ENCODE data around the gene PRRT1. TPM values are rescaled to one million over a fixed set of nuclear protein-coding genes. Genes with fewer than 3 reads are reported as not detected.
A peak's percentile ranks its signal among the peaks of the same experiment; 100 is the strongest.

The PRRT1 gene
- total RNA-seq (ENCODE audit: low replicate concordance) = 0.41 and 0.54 TPM in 2 replicates

DNA sequence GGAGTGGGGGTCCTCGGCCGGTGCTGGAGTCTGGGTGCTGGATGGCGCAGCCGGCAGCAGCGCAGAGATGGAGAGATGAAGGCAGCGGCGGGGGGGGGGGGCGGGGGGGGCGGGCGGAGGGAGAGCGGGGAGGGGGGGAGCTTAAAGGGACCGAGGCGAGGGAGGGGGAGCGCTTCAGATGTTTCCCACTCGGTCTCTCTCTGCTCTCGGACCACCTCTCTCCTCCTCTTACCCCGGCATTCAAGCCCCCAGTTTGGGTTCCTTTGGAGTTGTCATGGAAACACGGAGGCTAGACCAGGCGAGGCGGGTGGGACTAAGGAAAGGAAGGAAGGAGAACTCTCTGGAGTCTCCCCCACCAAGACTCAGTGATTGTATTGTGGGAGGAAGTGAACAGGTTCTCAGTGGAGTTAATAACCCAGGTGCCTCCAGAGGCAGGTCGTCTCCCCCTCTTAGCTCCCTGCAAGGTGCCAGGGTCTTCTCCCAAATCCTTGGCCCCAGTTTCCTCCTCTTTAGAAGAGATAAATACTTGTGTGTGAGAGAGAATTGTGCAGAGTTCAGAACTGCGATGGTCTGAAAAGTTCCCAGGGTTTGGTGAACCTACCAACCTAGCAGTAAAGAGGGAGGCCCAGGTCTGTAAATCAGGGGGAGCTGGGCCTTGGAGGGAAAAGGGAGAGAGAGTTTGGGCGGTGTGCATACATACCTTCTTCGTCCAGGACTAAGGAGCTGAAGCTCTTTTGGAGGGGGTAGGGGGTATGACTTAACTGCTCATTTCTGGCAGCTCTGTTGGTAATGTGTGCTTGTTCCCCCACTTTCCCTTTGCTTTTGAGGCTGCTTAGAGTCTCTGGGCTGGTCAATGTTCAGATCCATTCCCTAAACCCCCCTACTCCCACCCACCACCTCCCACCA lies at the start of gene PRRT1:
Gene PRRT1 (minus strand): TSS at position 77 of the 906 bp plus-strand sequence. CDS start 112 bp downstream, outside the sequence.
- H3K4me3 ChIP-seq (ENCODE audit: low read depth, low read length) = peak within 1 kb of the TSS; percentile 75
- DNase-seq (ENCODE audit: low read depth) = peak; percentile 17
- TF ChIP-seq, protein P1, sequence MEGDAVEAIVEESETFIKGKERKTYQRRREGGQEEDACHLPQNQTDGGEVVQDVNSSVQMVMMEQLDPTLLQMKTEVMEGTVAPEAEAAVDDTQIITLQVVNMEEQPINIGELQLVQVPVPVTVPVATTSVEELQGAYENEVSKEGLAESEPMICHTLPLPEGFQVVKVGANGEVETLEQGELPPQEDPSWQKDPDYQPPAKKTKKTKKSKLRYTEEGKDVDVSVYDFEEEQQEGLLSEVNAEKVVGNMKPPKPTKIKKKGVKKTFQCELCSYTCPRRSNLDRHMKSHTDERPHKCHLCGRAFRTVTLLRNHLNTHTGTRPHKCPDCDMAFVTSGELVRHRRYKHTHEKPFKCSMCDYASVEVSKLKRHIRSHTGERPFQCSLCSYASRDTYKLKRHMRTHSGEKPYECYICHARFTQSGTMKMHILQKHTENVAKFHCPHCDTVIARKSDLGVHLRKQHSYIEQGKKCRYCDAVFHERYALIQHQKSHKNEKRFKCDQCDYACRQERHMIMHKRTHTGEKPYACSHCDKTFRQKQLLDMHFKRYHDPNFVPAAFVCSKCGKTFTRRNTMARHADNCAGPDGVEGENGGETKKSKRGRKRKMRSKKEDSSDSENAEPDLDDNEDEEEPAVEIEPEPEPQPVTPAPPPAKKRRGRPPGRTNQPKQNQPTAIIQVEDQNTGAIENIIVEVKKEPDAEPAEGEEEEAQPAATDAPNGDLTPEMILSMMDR (IDR thresholded peaks at IDR 0.05; ENCODE audit: insufficient read depth, low read length) = no peak

DNA sequence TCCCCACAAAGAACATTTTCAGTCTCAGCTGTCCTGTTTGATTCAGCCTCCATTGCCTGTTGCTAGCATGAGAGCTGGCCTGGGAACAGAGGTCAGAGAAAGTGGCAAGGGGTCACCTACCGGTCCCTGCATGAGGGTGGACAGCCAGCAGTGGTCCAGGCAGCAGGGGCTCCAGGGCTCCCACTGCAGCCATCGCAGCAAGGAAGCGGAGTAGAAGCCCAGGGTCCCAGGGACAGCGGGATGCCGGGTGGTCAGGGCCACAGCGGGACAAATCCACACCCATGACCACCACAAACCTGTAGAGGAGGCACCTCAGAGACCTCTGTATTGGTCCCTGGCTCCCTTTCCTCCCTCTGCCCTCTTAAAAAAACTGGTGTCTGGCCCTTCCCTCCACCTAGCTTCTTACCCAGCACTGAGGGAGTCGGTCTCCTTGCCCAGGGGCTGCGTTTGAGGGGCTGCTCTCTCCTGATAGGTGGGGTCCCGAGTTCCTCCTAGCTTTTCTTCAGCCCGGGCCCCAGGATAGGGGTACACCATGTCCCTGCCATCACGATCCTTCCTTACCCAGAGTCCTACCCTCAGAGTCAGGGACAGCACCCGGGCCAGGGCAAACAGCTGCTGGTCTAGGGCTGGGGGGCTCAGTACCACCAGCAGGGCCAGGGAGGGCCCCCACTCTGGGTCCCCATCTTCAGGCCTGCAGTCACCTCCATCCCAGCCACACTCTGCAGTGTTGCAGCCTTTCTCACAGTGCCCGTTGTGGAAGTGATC lies 49.2 kb upstream of the PRRT1 start:
- no peak for DNase-seq (ENCODE audit: low read depth)
- TF ChIP-seq, protein P1 (IDR thresholded peaks at IDR 0.05; ENCODE audit: insufficient read depth, low read length) = no peak
- no peak overlapping the region for H3K4me3 ChIP-seq (ENCODE audit: low read depth, low read length)

DNA sequence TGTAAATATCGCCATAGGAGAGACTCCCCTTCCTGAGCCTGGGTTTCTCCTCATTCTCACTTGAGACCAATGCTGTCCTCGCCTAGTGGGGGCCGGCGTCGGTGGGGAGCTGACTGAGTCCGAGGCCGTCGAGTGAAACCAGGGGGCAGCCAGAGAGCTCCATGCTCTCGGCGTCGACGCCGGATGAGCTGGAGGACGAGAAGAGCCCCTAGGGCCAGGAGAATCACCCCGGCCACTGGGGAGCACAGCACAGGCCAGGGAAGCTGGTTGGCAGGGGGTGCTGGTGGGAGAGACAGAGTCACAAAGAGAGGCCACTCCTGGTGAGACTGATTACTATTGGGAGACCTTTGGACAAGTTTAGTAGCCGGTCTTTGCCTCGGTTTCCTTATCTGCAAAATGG lies 47.1 kb upstream of the PRRT1 start:
- DNase-seq (ENCODE audit: low read depth) = no peak
- no peak overlapping the region for H3K4me3 ChIP-seq (ENCODE audit: low read depth, low read length)
- TF ChIP-seq, protein P1 (IDR thresholded peaks at IDR 0.05; ENCODE audit: insufficient read depth, low read length) = no peak

DNA sequence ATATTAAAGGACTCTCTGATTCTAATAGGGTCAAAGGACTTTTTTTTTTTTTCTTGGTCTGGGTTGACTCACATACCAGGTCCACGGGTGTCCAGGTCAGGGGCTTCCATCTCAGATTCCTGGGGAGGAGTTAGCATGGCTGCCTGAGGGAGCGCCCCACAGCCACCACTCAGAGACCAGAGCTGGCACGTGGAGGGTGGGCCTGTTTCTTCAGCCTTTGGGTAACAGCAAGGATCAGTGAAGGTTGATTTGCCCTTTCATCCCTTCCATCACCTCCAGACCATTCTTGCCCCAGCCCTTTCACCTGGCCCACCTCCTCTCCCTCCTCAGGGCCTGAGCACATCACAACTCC lies 46.6 kb upstream of the PRRT1 start:
- no peak for DNase-seq (ENCODE audit: low read depth)
- TF ChIP-seq, protein P1 (IDR thresholded peaks at IDR 0.05; ENCODE audit: insufficient read depth, low read length) = no peak
- H3K4me3 ChIP-seq (ENCODE audit: low read depth, low read length) = no peak overlapping the region

DNA sequence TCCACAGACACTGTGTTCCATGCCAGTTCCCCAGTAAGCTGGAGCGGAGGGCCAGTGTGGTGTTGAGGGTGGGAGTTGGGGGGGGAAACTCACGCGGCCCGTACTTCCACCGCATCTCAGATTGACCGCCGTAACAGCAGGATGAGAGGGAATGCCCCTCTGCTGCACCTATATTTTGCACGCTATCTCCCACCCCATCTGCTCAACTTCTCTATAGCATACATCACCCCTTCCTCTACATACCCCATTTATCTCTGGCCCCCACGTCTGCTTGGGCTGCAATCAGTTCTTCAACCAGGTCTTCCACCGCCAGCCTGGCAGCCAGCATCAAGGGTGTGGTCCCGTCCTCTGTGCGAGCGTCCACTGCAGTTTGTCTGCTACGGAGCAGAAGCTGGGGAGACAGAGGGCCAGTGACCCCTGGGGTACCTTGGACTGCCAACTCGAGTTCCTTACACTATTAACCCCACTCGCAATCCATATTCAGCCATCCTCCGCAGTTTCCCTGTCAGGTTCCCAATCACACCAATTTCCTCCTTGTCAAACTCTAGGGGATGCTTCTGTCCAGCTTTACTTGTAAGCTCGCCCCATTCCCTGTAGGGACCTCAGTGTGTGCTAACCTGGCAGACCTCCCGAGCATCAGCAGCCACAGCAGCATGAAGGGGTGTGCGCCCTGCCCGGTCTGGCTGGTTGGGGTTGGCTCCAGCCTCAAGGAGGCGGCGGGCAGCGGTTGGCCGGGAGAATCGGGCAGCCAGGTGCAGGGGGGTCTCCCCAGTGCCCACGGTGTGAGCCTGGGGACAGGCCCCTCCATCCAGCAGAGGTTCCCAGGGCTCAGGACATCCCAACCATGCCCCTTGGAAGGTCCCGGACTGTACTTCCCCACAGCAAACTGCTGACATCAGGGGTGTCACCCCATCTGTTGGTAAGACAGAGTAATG lies 45.2 kb upstream of the PRRT1 start:
- DNase-seq (ENCODE audit: low read depth) = peak; percentile 12
- peak overlapping the region; percentile 95 for H3K4me3 ChIP-seq (ENCODE audit: low read depth, low read length)
- TF ChIP-seq, protein P1 (IDR thresholded peaks at IDR 0.05; ENCODE audit: insufficient read depth, low read length) = no peak
